Neural cell (in vitro differentiated cells): ENCODE results near the gene LNP1.

Experiments used
- CTCF ChIP-seq: fragments of 450-650 bp; IDR thresholded peaks from 2 replicates; pipeline ENCODE4 v1.5.1; 2014; ENCODE audit warnings: antibody characterized with exemption, mild to moderate bottlenecking, moderate library complexity; ENCODE audit not compliant: poor library complexity, severe bottlenecking
- MXI1 ChIP-seq: fragments of 450-650 bp; conservative IDR thresholded peaks from 2 replicates; pipeline ENCODE4 v1.6.1; 2014; ENCODE audit warnings: antibody characterized with exemption, mild to moderate bottlenecking; ENCODE audit not compliant: poor library complexity, severe bottlenecking

- TF ChIP-seq MXI1 (no peak), CTCF (no peak)
Measured at GRCh38 chr3:100402256-100402655, 917 bp downstream of the LNP1 start.
